K562 (cell line): ENCODE data around the gene RPS2. TPM values are rescaled to one million over a fixed set of nuclear protein-coding genes. Genes with fewer than 3 reads are reported as not detected.

Experiments
- BRCA1 ChIP-seq, 2 experiments: fragments of 450-650 bp in 1 of 2; sonication (generic) in 1 of 2; formaldehyde crosslinking in 1 of 2; IDR thresholded peaks; 2 replicates each; pipeline versions ENCODE4 v1.5.0 to v1.6.1; 2017 to 2020; ENCODE audit warnings: mild to moderate bottlenecking in 1 of 2, missing genetic modification reagents in 1 of 2
- CTCFL ChIP-seq: IDR thresholded peaks from 2 replicates; pipeline ENCODE4 v1.6.1; 2011; ENCODE audit warnings: borderline replicate concordance, low read depth, mild to moderate bottlenecking, moderate library complexity, low read length; ENCODE audit not compliant: insufficient read depth, poor library complexity, severe bottlenecking
- HNRNPLL ChIP-seq: fragments of 200-400 bp; formaldehyde crosslinking; IDR thresholded peaks from 2 replicates; pipeline ENCODE4 v1.6.1; 2017; ENCODE audit warnings: low read length, low read depth, mild to moderate bottlenecking; ENCODE audit not compliant: poor library complexity, severe bottlenecking
- MLX ChIP-seq, 2 experiments: fragments of 450-650 bp in 1 of 2; sonication (generic) in 1 of 2; formaldehyde crosslinking; conservative IDR thresholded peaks; 2 replicates each; pipeline versions ENCODE4 v1.4.0 to v1.8.1; 2020 to 2022; ENCODE audit warnings: mild to moderate bottlenecking in 1 of 2, missing genetic modification reagents in 1 of 2
- MNT ChIP-seq, 2 experiments: fragments of 450-650 bp; conservative IDR thresholded peaks; 2 replicates each; pipeline ENCODE4 v1.6.1; 2017; ENCODE audit warnings: mild to moderate bottlenecking in 2 of 2, moderate library complexity in 2 of 2
- NFATC3 ChIP-seq: fragments of 450-650 bp; IDR thresholded peaks from 2 replicates; pipeline ENCODE4 v1.6.1; 2017; ENCODE audit warnings: mild to moderate bottlenecking
- OTX1 ChIP-seq: fragments of 450-650 bp; formaldehyde crosslinking; IDR thresholded peaks from 2 replicates; pipeline ENCODE4 v1.4.0; 2022; ENCODE audit warnings: mild to moderate bottlenecking
- POLR2A ChIP-seq: fragments of 450-650 bp; conservative IDR thresholded peaks from 2 replicates; pipeline ENCODE4 v1.6.1; 2016
- RBFOX2 ChIP-seq: fragments of 200-400 bp; formaldehyde crosslinking; IDR thresholded peaks from 2 replicates; pipeline ENCODE4 v1.6.1; 2017; ENCODE audit warnings: low read depth, mild to moderate bottlenecking, low read length, moderate library complexity
- RFX7 ChIP-seq: fragments of 250-450 bp; sonication (Bioruptor Pico); IDR thresholded peaks from 2 replicates; pipeline ENCODE4 v1.5.1; 2021; ENCODE audit warnings: mild to moderate bottlenecking
- SAFB2 ChIP-seq: fragments of 200-400 bp; formaldehyde crosslinking; IDR thresholded peaks from 2 replicates; pipeline ENCODE4 v1.6.1; 2018; ENCODE audit warnings: borderline replicate concordance, low read length, low read depth, moderate library complexity; ENCODE audit not compliant: severe bottlenecking
- SNRNP70 ChIP-seq: fragments of 200-400 bp; formaldehyde crosslinking; optimal IDR thresholded peaks from 2 replicates; pipeline ENCODE3; 2017; ENCODE audit warnings: low read depth, low read length
- STAT5A ChIP-seq: IDR thresholded peaks from 2 replicates; pipeline ENCODE4 v1.6.1; 2012; ENCODE audit warnings: low read length, inconsistent platforms, borderline replicate concordance
- ZNF253 ChIP-seq: fragments of 250-450 bp; sonication (Bioruptor Pico); conservative IDR thresholded peaks from 2 replicates; pipeline ENCODE4 v1.6.1; 2021; ENCODE audit warnings: mild to moderate bottlenecking
- polyA plus RNA-seq, 8 experiments: library from polyadenylated mRNA; depleted of rRNA in 4 of 8; stranded (reverse) in 5 of 8; unstranded in 3 of 8; fragments of >200 nt; fragmentation: Nextera tagmentation in 2 of 8; fragmentation: Illumina TruSeq in 1 of 8; extraction: Ambion mirVana in 2 of 8; extraction: Trizol in 1 of 8; gene quantifications; 2 replicates each; pipeline versions ENCODE4 v1.2.1 to v1.2.3, GENCODE V29; 2011 to 2014; ENCODE audit warnings: inconsistent platforms in 1 of 8, missing spikeins in 1 of 8
- total RNA-seq, 7 experiments: library from RNA; depleted of rRNA in 6 of 7; stranded (reverse); fragments of >200 nt in 6 of 7; fragmentation: Illumina TruSeq in 2 of 7; extraction: Trizol in 2 of 7; gene quantifications; 2 replicates each; pipeline versions ENCODE4 v1.2.1 to v1.2.3, GENCODE V29; 2011 to 2021; ENCODE audit warnings: low replicate concordance in 1 of 7
- TF ChIP-seq, protein P1 (sequence below): fragments of 450-650 bp; IDR thresholded peaks from 2 replicates; pipeline ENCODE4 v1.7.1; 2018; ENCODE audit warnings: mild to moderate bottlenecking, low read depth; ENCODE audit not compliant: partially characterized antibody

Gene RPS2
- total and polyA plus RNA-seq, 9 of the 15 experiments (the other 6 are each of a cell fraction or from before 2014, with no cell fraction given), result 834 to 4,794 (median 3,793) TPM

- TF ChIP-seq MNT (conservative IDR thresholded peaks at IDR 0.05), result 0 out of 4 replicates have a peak, but pooled peaks of 1 of the 2 experiments have one; percentile 31
- no peak for TF ChIP-seq BRCA1 (IDR thresholded peaks at IDR 0.05)
- TF ChIP-seq BRCA1 (CRISPR knock-in tag; IDR thresholded peaks at IDR 0.05), result 0 out of 2 replicates have a peak, but pooled peaks have one; percentile 47
- 0 out of 4 replicates have a peak, but pooled peaks of 1 of the 2 experiments have one; percentile 6 for TF ChIP-seq MLX (CRISPR knock-in tag; conservative IDR thresholded peaks at IDR 0.05)
- TF ChIP-seq HNRNPLL, result peak; percentile 50
- peak; percentile 70 for TF ChIP-seq NFATC3
- peak; percentile 73; the same call in 1 of the 2 replicates for TF ChIP-seq OTX1 (CRISPR knock-in tag)
- TF ChIP-seq, protein P1, sequence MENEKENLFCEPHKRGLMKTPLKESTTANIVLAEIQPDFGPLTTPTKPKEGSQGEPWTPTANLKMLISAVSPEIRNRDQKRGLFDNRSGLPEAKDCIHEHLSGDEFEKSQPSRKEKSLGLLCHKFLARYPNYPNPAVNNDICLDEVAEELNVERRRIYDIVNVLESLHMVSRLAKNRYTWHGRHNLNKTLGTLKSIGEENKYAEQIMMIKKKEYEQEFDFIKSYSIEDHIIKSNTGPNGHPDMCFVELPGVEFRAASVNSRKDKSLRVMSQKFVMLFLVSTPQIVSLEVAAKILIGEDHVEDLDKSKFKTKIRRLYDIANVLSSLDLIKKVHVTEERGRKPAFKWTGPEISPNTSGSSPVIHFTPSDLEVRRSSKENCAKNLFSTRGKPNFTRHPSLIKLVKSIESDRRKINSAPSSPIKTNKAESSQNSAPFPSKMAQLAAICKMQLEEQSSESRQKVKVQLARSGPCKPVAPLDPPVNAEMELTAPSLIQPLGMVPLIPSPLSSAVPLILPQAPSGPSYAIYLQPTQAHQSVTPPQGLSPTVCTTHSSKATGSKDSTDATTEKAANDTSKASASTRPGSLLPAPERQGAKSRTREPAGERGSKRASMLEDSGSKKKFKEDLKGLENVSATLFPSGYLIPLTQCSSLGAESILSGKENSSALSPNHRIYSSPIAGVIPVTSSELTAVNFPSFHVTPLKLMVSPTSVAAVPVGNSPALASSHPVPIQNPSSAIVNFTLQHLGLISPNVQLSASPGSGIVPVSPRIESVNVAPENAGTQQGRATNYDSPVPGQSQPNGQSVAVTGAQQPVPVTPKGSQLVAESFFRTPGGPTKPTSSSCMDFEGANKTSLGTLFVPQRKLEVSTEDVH, result peak; percentile 69
- peak; percentile 97 for TF ChIP-seq POLR2A
- TF ChIP-seq ZNF253 (CRISPR knock-in tag), result peak; percentile 87
- peak; percentile 0 for TF ChIP-seq CTCFL
- TF ChIP-seq STAT5A, result peak; percentile 65; the same call in 1 of the 2 replicates
- peak; percentile 58 for TF ChIP-seq RBFOX2
- TF ChIP-seq RFX7 (CRISPR knock-in tag), result peak; percentile 79
- peak; percentile 77 for TF ChIP-seq SNRNP70
- TF ChIP-seq SAFB2, result no peak
Observed at GRCh38 chr16:1960665-1961630, 3.7 kb downstream of the RPS2 start (continued).
